Left ventricle myocardium inferior (tissue), 1 donor: Measurements from ENCODE around the gene MCF2L2. TPM values are rescaled to one million over a fixed set of nuclear protein-coding genes. Genes with fewer than 3 reads are reported as not detected.

Experiments used
- DNase-seq: peaks from one replicate; pipeline ENCODE4 v3.0.0-alpha.2; 2020
- H3K27ac ChIP-seq: fragments of 200-600 bp; replicated peaks from 2 replicates; pipeline ENCODE4 v1.8.0; 2021
- H3K27me3 ChIP-seq: fragments of 200-600 bp; 2 replicates; pipeline ENCODE4 v1.8.0; 2021; ENCODE audit warnings: low read depth
- H3K36me3 ChIP-seq: fragments of 200-600 bp; 2 replicates; pipeline ENCODE4 v1.8.0; 2021
- H3K4me1 ChIP-seq: fragments of 200-600 bp; 2 replicates; pipeline ENCODE4 v1.8.0; 2021
- H3K4me3 ChIP-seq: fragments of 200-600 bp; 2 replicates; pipeline ENCODE4 v1.8.0; 2021; ENCODE audit warnings: mild to moderate bottlenecking, moderate library complexity
- H3K9me3 ChIP-seq: fragments of 200-600 bp; replicated peaks from 2 replicates; pipeline ENCODE4 v1.8.0; 2021
- intact Hi-C: fragments of 100-400 bp; cut with micrococcal nuclease; formaldehyde crosslinking; loops from one replicate; pipeline ENCODE4 v1.11.0; 2022
- total RNA-seq: library from RNA; stranded (reverse); fragmentation: NEBNext Ultra II Directional; extraction: Animal tissue kit (Norgen Biotek cat#: 25700); gene quantifications from one replicate; pipeline ENCODE4 v1.2.1, GENCODE V29; 2021
- TF ChIP-seq, protein P1 (sequence below): fragments of 200-600 bp; IDR thresholded peaks from 2 replicates; pipeline ENCODE4 v1.8.0; 2021; ENCODE audit warnings: antibody characterized with exemption, mild to moderate bottlenecking, borderline replicate concordance
- donor health status: DM: no; HTN: yes; CAD: no; lungs with severe emphysema.

The MCF2L2 gene
- total RNA-seq, 1 donor from 2014 or later, result 0.91 TPM

DNA sequence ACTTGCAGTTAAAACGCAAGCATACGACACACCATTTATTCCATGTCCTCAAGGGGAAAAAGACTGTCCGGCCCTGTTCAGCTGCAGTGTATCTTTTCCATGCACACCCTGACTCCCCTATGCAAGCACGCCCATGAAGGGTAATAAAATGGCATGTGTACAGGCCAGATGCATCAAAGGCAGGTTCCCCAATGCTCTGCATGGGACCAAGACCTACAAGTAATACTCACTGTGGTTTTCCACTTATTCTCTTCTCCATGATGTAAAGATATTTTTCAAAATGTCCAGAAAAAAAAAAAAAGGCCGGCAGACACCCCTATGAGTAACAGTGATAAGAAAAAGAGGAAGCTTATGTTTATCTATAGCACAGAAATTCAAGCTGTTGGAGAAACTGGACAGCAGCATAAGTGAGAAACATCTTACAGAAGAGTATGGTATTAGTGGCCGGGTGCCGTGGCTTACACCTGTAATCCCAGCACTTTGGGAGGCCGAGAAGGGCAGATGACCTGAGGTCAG, 70.8 kb downstream of the MCF2L2 start:
- DNase-seq, result no peak
- intact Hi-C loops, result no loop called here
- no peaks in the 10 kb centered on the region for H3K9me3 ChIP-seq
- no peaks in the 10 kb centered on the region for H3K27me3 ChIP-seq
- H3K27ac ChIP-seq, result no peak overlapping the region
- no peaks in the 10 kb centered on the region for H3K36me3 ChIP-seq
- H3K4me1 ChIP-seq, result no peaks in the 10 kb centered on the region
- H3K4me3 ChIP-seq, result no peak overlapping the region
- TF ChIP-seq, protein P1, sequence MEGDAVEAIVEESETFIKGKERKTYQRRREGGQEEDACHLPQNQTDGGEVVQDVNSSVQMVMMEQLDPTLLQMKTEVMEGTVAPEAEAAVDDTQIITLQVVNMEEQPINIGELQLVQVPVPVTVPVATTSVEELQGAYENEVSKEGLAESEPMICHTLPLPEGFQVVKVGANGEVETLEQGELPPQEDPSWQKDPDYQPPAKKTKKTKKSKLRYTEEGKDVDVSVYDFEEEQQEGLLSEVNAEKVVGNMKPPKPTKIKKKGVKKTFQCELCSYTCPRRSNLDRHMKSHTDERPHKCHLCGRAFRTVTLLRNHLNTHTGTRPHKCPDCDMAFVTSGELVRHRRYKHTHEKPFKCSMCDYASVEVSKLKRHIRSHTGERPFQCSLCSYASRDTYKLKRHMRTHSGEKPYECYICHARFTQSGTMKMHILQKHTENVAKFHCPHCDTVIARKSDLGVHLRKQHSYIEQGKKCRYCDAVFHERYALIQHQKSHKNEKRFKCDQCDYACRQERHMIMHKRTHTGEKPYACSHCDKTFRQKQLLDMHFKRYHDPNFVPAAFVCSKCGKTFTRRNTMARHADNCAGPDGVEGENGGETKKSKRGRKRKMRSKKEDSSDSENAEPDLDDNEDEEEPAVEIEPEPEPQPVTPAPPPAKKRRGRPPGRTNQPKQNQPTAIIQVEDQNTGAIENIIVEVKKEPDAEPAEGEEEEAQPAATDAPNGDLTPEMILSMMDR, result no peak

DNA sequence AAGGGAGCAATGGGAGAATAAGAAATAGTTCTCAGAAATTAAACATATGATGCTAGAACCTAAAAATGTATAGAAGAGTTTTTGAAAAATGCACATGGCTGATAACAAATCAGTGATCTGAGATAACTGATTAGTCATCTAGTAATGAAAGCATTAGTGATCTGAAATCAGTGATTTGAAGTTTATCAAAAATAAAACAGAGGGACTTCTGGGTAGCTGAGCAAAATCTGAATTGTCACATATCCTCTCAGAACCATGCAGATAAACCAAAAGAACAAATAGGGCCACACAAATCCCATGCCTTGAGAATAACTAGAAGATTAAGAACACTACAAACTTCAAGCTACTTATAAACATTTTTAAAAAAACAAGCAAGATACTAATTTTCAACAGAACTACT, 71.5 kb downstream of the MCF2L2 start:
- H3K27me3 ChIP-seq, result no peaks in the 10 kb centered on the region
- H3K9me3 ChIP-seq, result no peaks in the 10 kb centered on the region
- no peak for DNase-seq
- H3K4me3 ChIP-seq, result no peak overlapping the region
- H3K27ac ChIP-seq, result no peak overlapping the region
- TF ChIP-seq, protein P1, result no peak
- H3K4me1 ChIP-seq, result no peaks in the 10 kb centered on the region
- intact Hi-C loops, result no loop called here
- H3K36me3 ChIP-seq, result no peaks in the 10 kb centered on the region

DNA sequence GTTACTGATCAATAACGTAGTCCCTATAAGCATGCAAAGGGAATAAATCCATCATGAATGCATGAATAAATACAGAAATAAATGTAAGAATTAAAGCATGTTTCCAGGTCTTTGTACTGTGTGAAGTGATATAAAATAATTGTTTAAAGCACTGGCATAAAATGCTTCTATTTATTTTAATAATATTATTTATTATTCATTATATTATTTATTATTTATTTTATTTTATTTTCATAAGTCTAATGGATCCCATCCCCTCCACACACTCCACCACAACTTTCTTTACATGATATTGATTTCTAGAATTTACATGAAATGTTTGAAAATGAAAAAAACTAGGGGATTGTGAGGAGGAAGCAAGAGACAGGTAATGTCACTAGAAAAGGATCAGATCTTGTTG, 73.5 kb downstream of the MCF2L2 start:
- intact Hi-C loops, result no loop called here
- H3K9me3 ChIP-seq, result no peaks in the 10 kb centered on the region
- TF ChIP-seq, protein P1, result no peak

DNA sequence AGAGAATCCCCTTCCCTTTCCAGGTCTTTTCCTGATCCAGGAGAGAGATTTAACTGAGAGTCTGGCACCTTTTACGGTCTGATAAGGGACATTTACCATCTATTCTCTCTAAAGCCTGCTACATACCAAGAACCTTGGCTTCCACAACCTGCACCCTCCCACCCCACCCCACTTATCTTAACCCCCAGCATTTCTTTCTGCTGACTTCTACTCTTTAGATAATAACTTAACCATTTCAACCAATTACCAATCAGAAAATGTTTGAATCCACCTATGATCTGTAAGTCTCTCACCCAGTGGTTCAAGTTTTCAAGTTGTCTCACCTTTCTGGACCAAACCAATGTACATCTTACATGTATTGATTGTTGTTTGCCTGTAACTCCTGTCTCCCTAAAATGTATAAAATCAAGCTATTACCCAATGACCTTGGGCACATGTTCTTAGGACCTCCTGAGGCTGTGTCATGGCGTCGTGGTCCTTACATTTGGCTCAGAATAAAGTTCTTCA, 74.0 kb downstream of the MCF2L2 start:
- intact Hi-C loops, result no loop called here
- H3K9me3 ChIP-seq, result no peaks in the 10 kb centered on the region

More for the DNA sequence above, 73.5 kb downstream of the MCF2L2 start:
- Histone ChIP-seq H3K27me3 (no peaks in the 10 kb centered on the region), H3K27ac (no peak overlapping the region), H3K4me1 (no peaks in the 10 kb centered on the region), H3K36me3 (no peaks in the 10 kb centered on the region), H3K4me3 (no peak overlapping the region)
- no peak for DNase-seq

DNA sequence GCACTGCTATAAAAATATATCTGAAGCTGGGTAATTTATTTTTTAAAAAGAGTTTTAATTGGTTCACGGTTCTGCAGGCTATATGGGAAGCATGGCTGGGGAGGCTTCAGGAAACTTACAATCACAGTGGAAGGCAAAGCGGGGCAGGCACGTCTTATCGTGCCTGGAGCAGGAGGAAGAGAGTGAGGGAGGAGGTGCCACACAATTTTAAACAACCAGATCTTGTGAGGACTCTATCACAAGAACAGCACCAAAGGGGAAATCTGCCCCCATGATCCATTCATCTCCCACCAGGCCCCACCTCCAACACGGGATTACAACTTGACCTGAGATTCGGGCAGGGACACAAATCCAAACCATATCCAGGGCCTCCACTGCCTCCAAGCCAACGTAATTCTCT, 75.0 kb downstream of the MCF2L2 start:
- Histone ChIP-seq H3K9me3 (no peaks in the 10 kb centered on the region), H3K4me1 (no peaks in the 10 kb centered on the region), H3K36me3 (no peaks in the 10 kb centered on the region), H3K27ac (no peak overlapping the region), H3K4me3 (no peak overlapping the region), H3K27me3 (no peaks in the 10 kb centered on the region)
- TF ChIP-seq, protein P1, result no peak
- intact Hi-C loops, result no loop called here
- DNase-seq, result no peak

More for the DNA sequence above, 74.0 kb downstream of the MCF2L2 start:
- Histone ChIP-seq H3K36me3 (no peaks in the 10 kb centered on the region), H3K27ac (no peak overlapping the region), H3K4me1 (no peaks in the 10 kb centered on the region), H3K4me3 (no peak overlapping the region), H3K27me3 (no peaks in the 10 kb centered on the region)
- TF ChIP-seq, protein P1, result no peak
- no peak for DNase-seq

DNA sequence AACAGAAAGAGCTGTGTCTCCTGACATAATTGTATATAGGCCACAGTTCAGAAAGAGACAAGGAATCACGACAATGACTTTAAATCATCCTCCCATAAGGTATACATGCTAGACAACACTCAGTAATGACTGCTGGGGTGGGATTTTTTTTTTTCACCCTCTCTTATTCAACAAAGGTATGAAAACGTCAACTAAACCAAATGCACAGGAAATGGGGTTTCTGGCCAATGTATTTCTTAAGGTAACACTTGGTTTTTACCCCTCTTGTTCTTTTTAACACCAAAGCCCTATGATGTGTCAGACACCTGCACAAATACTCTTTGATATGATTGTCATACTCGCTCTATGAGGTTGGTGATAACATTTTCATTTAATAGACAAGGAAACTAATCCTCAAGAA, 78.3 kb downstream of the MCF2L2 start:
- intact Hi-C loops, result no loop called here
- Histone ChIP-seq H3K27ac (no peak overlapping the region), H3K4me3 (no peak overlapping the region), H3K36me3 (no peaks in the 10 kb centered on the region), H3K9me3 (peaks cover 21% of the 10 kb centered on the region), H3K4me1 (no peaks in the 10 kb centered on the region), H3K27me3 (no peaks in the 10 kb centered on the region)
- DNase-seq, result no peak
- TF ChIP-seq, protein P1, result no peak
